NCI-H82 treated with DMSO at 0.1 percent for 48 hours (cell line): ENCODE data around the gene GATAD2A.
A peak's percentile ranks its signal among the peaks of the same experiment; 100 is the strongest.

ENCODE experiments used
- DNase-seq: peaks from one replicate; lab custom pipeline; 2025; ENCODE audit not compliant: unreplicated experiment; lab: John Stamatoyannopoulos, UW

Gene GATAD2A

DNA sequence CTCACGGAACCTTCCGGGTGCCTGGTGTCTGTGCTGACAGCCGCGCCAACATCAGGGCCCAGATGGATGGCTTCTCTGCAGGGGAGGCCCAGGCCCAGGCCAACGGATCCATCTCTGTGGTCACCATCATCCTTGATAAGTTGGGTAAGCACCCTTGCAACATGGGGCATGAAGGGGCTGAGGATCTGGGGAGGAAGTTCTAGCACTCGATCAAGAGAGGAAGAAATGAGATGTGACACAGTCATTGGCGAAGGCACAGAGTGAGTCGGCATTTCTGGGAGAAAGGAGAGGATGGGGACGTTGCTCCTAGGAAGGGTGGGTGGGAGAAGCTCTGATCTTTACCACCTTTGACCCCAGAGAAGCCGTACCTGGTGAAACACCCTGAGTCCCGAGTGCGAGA lies 137.0 kb downstream of the GATAD2A start:
- DNase-seq, result no peak

DNA sequence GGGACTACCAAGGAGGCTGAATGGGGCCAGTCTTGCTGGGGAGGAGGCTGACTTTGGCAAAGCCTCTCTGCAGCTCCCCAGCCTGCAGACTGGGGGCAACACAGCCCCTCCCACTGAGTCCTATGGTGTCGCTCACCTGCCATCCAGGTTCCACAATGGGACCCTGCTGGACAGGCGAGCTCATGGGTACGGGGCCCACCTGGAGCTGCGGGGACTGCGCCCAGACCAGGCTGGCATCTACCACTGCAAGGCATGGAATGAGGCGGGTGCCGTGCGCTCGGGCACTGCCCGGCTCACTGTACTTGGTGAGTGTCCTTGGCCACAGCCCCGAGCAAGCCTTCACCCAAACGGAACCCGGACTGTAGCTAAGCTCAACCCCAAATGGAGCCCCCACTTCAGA lies 137.6 kb downstream of the GATAD2A start:
- no peak for DNase-seq

DNA sequence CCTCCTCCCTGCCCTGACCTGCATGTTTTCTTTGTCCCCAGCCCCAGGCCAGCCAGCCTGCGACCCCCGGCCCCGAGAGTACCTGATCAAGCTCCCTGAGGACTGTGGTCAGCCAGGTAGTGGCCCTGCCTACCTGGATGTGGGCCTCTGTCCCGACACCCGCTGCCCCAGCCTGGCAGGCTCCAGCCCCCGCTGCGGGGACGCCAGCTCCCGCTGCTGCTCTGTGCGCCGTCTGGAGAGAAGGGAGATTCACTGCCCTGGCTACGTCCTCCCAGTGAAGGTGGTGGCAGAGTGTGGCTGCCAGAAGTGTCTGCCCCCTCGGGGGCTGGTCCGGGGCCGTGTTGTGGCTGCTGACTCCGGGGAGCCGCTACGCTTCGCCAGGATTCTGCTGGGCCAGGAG lies 138.2 kb downstream of the GATAD2A start:
- DNase-seq, result no peak

DNA sequence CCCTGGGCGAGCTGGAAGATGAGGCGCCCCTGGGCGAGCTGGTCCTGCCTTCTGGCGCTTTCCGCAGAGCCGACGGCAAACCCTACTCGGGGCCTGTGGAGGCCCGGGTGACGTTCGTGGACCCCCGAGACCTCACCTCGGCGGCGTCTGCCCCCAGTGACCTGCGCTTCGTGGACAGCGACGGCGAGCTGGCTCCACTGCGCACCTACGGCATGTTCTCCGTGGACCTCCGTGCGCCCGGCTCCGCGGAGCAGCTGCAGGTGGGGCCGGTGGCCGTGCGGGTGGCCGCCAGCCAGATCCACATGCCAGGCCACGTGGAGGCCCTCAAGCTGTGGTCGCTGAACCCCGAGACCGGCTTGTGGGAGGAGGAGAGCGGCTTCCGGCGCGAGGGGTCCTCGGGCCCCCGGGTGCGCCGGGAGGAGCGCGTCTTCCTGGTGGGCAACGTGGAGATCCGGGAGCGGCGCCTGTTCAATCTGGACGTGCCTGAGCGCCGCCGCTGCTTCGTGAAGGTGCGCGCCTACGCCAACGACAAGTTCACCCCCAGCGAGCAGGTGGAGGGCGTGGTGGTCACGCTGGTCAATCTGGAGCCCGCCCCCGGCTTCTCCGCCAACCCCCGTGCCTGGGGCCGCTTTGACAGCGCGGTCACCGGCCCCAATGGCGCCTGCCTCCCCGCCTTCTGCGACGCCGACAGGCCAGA lies 138.9 kb downstream of the GATAD2A start:
- no peak for DNase-seq

DNA sequence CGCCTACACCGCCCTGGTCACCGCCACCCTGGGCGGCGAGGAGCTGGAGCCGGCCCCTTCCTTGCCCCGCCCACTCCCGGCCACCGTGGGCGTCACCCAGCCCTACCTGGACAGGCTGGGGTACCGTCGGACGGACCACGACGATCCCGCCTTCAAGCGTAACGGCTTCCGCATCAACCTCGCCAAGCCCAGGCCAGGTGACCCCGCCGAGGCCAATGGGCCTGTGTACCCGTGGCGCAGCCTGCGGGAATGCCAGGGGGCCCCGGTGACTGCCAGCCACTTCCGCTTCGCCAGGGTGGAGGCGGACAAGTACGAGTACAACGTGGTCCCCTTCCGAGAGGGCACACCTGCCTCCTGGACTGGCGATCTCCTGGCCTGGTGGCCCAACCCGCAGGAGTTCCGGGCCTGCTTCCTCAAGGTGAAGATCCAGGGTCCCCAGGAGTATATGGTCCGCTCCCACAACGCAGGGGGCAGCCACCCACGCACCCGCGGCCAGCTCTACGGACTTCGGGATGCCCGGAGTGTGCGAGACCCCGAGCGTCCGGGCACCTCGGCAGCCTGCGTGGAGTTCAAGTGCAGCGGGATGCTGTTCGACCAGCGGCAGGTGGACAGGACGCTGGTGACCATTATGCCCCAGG lies 139.6 kb downstream of the GATAD2A start:
- no peak for DNase-seq

DNA sequence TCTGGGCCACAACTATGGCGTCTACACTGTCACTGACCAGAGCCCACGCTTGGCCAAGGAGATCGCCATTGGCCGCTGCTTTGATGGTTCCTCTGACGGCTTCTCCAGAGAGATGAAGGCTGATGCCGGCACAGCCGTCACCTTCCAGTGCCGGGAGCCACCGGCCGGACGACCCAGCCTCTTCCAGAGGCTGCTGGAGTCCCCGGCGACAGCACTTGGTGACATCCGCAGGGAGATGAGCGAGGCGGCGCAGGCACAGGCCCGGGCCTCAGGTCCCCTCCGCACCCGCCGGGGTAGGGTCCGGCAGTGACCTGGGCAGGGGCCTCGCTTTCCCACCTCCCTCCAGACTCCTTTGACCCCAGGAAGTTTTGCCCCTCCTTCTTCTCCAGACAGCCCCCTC lies 140.2 kb downstream of the GATAD2A start:
- DNase-seq, result no peak

DNA sequence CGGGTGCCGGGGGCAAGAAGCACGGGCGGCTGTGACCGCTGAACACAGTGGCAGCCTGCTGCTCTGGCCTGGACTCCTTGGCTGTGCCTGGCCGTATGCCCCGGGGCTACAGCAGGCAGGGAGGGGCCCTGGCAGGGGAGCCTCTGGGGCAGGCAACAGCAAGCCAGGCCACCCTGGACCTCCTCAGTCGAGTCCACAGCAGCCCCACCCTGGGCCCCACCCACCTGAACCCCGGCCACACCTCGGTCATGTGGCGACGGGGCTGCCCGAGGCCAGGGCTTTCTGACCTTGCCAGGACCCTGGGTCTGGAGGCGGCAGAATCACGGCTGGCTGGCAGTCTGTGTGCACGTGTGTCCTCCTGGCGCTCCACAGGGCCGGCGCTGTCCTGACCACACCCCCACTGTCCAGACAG lies 141.3 kb downstream of the GATAD2A start:
- DNase-seq, result no peak

DNA sequence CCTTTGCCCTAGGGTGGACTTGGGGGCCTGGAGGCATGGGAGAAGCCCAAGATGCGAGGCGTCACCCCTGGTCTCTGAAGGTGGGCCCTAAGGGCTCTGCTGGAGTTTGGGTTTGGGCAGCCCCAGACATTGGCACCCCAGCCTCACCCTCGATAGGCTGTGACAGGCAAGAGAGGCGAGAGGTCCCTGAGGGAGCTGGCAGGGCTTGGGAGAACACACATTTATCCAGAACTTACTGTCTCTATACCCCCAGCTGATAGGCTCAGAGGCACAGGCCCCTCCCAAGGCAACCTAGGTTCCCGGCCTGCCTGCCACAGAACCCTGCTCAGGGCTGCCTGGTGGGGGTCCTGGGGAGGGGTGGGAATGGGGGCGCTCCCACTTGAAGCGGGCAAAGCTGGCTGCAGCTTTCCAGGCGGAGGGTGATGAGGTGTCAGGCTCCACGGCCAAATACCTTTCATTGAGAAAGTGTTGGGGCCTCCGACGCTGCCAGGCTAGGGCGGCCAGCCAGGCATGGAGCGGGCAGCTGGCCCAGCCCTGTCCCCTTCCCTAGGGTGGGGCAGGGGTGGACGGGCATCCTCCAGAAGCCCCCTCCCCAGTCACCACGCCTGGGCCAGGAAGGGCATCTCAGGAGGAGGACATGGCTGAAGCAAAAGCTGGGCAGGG lies 142.3 kb downstream of the GATAD2A start:
- DNase-seq, result no peak

DNA sequence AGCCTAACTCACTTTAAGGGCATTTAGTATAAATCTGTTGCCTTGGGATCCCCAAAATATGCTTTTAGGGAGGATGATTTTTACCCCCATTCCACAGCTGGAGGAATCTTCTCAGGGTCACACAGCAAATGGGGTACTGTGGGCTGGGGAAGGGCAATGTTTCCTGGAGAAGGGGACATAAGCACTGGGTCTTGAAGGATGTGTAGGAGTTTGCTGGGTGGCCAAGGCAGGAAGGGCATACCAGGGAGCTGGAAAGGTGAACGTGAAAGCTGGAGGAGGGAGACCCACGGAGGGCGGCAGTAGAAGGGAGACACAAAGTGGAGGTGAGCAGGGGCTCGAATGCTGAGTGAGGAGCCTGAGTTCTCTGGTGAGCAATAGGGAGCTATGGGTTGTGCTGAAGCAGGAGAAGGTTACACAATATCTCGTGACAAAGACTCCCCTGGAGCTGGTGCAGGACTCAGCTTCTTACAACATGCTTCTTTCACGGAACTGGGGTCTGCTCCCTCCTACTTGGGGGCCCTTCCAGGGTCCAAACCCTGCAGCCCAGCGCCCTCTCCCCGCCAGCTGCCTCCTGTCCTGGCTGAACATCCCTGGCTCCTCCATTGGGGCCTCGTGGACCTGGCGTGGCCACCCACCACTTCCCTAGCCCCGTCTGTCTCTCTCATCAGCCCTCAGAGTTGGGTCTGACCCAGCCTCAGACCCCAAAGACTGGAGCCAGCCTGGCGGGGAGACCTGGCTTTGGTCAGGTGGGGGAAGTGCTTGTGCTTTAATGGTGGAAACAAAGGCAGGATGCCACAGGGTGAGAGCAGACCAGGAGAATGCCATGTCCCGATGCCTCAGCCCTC lies 143.7 kb downstream of the GATAD2A start:
- DNase-seq, result no peak

DNA sequence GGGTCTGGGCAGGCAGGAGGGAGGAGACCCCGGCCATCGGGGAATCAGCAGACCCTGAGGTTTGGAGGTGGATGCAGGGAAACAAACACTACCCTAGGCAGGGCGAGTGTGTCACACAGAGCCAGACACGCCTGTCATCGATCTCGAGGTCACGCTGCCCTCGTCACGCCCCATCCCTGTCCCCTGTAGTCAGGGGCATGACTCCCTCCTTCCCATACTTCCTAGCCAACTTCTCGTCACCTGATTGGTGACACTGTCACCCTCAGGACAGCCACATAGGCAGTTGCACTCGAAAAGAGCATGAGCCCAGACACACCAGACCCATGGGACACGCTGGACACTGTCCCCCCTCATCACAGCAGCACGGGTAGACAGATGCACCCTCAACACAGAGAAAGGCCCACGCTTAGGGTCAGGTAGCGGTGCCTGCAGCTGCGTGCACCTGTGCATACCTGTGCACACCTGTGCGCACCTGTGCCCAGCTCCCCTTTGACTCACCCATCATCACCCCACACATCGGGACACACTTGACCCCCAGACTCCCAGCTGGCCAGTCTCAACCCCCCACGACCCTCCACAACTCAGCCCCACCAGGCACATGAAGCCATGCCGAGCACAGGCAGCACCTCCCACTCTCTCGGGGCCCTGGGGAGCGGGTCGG lies 144.5 kb downstream of the GATAD2A start:
- no peak for DNase-seq

DNA sequence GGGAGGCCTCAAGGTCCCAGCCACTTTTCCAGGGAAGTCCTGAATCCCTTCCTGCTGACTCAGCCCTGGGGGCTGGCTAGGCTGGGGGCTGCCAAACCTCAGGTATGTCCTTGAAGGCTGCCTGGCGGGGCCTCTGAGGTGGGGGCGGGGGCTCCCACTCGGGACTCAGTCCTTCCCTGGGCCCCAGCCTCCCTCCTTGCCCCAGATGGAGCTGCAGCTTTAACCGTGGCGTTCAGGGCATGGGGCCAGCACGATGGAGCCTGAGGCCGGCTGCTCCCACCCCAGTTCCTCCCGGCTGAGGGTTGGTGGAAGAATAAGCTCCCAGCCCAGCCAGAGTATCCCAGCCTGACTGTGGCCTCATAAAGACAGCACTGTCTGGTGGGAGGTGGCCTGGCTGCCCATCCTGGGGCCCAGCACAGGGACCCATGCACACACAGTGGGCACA lies 145.0 kb downstream of the GATAD2A start:
- DNase-seq, result no peak

DNA sequence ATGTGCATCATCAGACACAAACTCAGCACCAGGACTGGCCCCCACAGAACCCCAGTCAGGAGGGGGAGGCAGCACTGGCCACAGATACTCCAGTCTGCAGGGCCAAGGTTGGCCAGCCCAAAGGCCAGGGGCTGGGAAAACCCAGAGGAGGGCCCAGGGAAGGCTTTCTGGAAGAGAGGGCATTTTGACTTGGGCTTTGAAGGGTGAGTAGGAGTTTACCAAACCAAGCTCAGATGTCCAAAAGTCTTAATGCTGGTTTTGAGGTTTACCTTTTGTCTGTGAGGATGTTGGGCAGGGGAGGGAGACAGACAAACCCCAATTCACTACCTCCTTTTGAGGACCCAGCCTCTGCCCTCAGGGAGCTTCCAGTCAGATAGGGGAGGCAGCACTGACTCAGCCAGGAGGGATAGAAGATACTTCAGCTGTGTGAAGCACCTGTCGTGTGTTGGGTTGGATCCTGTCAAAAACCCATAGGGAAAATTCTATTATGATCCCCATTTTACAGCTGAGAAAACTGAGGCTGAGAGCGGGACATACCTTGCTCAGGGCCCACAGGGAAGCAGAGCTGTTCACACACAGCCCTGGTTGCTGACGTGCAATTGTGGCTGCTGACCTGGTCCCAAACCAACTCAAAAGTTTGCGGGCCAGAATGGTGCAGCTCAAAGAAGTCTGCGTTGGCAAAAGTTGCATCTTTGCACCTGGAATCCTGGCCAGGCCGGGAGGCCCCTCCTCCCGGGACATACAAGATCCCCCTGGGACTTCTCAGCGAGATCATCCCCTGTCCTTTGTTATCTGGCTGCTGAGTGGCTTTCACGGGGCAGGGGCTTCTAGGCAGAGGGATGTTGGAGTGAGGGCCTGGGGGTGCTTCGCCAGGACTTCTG lies 145.7 kb downstream of the GATAD2A start:
- DNase-seq, result no peak

DNA sequence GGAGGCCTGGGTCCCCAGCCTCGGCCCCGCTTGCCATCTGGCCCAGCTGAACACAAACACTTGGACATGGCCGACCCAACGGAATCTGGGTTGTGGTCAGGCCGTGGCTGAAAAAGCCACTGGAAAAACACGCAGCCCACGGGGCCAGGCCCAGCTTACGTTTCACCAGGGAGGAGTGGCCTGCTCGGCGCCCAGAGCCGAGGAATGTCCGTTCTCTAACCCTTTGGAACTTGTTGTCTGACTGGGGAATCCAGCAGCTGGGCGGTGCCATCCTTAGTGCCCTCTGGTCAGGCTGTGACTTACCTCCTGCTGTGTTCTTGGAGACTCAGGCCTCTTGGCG lies 146.3 kb downstream of the GATAD2A start:
- DNase-seq, result no peak

DNA sequence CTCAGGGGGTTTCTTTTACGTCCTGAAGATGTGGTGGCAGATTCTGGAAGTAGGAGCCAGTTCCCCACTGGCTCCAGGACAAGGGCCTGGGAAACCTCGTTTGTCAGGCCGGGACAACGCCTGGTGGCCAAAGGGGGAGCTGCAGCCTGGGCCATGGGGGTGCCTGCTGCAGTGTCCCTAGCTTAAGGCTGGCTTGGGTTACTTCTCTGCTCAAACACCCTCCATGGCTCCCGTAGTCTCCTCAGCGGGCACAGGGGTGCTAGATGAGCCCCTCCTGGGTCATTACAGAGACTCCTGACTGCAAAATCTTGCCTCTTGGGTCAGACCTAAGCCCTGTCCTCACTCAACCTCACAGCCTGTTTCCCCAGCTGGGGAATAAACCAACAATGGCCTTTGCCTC lies 147.3 kb downstream of the GATAD2A start:
- no peak for DNase-seq

DNA sequence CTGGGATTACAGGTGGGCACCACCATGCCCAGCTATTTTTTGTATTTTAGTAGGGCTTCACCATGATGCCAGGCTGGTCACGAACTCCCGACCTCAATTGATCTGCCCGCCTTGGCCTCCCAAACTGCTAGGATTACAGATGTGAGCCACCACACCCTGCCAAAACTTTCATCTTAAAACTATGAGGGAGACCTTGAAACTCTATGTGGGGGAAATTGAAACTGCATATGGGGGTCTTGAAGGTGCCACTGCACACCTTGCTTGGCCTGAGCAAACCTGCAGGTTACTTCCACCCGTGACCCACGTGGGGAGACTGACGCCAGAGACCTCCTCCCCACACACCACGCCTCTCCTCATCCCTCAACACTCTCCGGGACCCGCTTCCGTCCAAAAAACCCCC lies 148.2 kb downstream of the GATAD2A start:
- DNase-seq, result no peak

DNA sequence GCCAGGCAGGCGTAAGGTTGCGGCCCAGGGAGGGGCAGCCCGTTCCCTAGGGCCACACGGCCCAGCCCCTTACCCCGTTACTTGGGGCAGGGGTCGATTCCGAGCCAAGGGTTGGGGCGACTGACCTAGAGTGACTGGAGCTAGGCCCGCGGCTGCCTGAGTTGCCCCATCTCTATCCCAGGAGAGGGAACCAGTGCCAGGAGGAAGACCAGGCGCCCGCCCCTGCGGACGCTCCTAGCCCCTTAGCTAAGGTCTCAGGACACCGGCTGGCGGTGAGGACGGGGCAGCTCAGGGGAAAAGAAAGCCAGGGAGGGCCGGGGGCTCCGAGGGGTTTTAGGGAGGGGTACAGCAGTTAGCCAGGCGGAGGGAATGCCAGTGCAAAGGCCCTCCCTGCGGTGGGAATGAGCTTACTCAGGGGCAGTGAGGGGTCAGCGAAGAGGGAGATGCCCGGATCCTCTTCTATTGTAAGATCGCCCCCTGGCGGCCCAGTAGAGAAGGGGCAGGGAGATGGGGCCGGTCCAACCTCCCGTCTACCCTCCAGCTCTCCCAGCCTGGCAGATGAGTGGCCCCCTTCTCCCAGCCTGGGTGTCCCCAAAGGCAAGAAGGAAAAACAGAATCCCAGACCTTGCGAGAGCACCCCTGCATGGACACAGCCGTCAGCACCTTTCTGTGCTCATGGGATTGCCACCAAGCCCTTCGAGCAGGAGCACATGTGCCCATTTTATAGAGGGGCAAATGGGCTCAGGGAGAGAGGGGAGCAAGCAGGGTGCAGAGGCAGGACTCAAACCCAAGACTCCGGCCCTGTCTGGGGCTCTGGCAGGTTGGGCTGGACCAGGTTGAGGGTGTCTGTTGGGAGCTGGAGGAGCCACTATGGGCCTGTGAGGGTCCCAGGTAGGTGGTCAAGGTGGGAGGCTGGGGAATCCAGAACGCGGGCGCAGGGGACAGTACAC lies 148.9 kb downstream of the GATAD2A start:
- DNase-seq, result peak; percentile 29

DNA sequence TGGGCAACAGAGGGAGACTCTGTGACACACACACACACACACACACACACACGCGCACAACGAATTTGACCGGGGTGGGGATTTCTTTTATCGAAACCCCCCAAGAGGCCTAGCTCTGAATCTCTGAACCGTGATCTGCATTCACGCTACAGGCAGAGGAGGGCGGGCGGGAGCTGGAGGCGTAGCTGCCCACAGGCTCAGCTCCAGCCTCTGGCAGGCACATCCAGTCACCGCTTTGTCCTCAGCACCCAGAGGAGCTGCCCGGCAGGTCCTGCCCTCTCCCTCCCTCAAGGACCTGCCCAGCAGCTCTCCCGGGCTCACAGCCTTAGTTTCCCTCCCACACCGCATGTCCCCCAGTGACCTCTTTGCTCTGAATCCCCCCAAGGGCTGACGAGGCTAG lies 152.6 kb downstream of the GATAD2A start:
- no peak for DNase-seq
